GM21825 (cell line): ENCODE results near the gene NEURL1B.

Source experiments
- ATAC-seq: cut with Tn5 transposase; IDR thresholded peaks from one replicate; pipeline ENCODE4 v1.9.1; 2021; ENCODE audit warnings: mild to moderate bottlenecking, moderate library complexity; ENCODE audit not compliant: unreplicated experiment

The NEURL1B gene

GRCh38 chr5:172607213-172607793 is 33.8 kb upstream of the NEURL1B start:
- no peak for ATAC-seq

GRCh38 chr5:172608773-172609172 is 32.3 kb upstream of the NEURL1B start:
- no peak for ATAC-seq

- no peak for ATAC-seq
Measured at GRCh38 chr5:172610643-172611042, 30.4 kb upstream of the NEURL1B start.

DNA sequence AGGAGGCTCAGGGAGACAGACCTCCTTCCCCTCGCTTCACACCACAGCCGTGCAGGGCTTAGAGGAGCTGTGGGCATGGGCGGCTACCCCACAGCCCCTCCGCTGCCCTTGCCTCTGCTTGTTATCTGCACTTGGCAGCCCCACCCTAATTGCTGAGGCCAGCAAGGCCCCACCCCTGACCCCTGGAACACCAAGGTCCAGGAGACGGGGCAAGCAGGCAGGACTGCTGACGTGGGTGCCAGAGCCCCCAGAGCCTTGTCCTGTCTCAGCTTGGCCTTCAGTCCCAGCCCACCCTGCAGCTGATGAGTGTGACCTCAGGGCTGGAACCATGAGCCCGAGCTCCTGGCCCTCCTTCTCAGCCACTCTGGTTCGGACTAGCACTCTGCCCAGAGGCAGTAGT is 29.1 kb upstream of the NEURL1B start:
- no peak for ATAC-seq

GRCh38 chr5:172612771-172613170 is 28.3 kb upstream of the NEURL1B start:
- ATAC-seq: no peak

DNA sequence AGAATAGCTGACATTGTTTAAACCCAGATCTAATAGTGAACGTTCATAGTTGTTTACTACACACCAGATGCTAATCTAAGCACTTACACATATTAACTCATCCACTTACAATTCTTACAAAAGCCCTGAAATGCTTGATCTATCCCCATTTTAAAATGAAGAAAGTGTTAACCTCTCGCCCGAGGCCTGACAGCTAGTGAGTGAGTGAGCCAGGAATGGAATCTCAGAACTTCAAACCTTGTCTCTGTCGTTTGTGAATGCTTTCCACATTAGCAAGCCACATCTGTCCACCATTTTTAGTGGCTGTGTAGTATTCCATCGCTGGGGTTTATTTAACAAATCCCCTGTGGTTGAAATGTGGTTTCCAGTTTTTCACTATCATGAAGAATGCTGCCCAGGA is 24.9 kb upstream of the NEURL1B start:
- no peak for ATAC-seq

GRCh38 chr5:172616730-172617129 is 24.3 kb upstream of the NEURL1B start:
- ATAC-seq: no peak

DNA sequence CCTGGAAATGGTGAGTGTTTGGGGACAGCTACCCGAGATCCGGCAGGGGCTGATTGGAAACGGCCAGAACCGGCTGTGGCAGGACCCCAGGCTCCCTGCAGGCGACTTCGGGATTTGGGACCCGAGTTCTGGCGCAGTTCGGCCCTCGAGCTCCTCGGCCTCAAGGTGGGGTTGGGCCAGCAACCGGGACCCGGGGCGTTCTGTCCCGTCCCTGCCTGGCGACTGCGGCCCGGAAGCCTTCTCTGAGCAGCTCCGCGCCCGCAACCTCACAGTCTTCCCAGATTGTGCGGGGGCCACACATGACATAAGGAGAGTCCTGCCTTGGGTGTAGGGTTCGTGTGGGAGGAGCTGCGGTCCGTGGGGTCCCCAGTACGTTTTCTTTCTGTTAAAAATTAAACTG is 23.2 kb upstream of the NEURL1B start:
- ATAC-seq: no peak

- no peak for ATAC-seq
Measured at GRCh38 chr5:172618574-172619365, 22.3 kb upstream of the NEURL1B start.

DNA sequence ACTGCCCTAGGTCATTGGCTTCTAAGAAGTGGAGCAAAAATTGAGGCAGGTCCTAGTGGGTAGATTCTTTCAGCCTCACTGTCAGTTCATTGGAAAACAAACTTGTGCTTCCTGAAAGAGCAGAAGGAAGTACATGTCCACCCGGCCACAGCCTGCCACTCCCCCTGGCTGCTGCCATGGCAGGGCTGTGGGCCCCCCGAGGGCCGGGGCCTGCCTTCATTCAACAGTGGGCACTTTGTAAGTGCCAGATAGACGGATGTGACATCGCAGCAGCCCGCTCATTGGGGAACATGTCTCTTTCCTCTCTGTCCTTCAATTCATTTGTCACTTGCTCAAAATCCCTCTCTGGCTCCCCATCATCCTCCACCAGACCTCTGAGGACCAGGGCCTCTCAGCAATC is 20.6 kb upstream of the NEURL1B start:
- ATAC-seq: no peak

GRCh38 chr5:172622091-172623046 is 18.7 kb upstream of the NEURL1B start:
- ATAC-seq: no peak

DNA sequence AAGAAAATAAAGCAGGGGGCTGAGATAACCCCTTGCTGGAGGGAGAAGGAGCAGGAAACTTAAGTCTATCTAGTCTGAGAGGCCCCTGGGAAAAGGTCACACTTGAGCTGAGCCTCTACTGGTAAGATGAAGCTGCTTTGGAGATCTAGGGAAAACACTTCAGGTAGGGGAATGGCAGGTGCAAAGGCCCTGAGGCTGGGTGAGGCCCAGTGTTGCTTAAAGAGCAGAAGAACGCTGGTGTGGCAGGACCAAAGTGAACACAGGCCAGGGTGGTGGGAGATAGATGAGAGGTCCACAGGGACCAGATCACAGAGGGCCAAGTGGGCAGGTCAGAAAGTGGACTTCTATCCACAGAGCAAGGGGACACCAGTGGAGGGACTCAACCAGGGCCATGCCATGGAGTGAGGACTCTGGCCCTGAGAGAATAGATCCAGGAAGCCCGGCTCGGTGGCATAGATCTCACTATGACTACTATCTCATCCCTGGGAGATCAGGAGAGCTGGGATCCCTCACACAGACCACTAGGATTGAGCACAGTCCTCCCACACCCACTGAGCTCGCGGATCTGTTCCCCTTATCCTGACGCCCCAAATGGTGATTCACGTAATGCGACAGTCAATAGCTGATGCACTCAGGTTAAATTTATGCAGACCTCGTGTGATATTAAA is 17.6 kb upstream of the NEURL1B start:
- no peak for ATAC-seq

DNA sequence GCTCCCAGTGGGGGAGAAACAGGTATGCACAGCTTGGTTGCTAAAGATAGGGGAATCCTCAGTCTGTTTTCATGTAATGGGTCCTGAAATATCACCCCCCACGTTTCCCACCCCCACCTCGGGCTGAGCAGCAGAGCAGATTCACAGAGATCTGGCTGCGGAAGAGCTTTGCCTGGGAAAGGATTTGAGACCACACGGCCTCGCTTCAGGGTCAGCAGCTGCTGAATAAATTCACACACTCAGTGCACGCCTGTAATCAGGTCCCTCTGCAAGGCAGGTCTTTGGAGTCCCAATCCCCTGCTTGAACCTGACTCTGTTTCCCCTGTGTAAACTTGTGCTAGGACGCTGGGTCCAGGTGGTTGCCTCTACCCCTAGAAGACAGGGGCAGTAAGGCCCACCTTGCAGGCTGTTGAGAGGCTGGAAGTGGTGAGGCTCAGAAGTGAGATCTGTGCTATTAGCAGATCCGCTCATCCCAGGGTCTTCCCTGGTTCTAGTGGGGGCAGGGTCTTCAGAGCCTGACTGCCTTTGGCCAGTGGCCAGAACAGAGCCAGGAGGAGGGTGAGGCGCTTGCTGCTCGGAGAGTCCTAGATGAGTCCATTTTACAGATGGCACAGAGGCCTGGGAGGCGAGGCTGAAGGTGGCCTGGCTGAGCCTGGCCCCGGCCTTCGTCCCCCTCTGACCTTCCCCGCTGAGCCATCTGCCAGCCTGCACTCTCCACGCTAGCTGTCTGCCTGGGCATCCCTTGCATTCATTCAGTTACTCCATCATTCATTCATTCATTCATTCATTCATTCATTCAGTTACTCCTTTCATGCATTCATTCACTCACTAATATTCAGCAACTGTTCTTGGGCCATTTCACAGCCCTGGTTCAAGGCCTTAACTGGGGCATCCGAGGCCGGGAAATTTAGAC is 16.7 kb upstream of the NEURL1B start:
- ATAC-seq: no peak

DNA sequence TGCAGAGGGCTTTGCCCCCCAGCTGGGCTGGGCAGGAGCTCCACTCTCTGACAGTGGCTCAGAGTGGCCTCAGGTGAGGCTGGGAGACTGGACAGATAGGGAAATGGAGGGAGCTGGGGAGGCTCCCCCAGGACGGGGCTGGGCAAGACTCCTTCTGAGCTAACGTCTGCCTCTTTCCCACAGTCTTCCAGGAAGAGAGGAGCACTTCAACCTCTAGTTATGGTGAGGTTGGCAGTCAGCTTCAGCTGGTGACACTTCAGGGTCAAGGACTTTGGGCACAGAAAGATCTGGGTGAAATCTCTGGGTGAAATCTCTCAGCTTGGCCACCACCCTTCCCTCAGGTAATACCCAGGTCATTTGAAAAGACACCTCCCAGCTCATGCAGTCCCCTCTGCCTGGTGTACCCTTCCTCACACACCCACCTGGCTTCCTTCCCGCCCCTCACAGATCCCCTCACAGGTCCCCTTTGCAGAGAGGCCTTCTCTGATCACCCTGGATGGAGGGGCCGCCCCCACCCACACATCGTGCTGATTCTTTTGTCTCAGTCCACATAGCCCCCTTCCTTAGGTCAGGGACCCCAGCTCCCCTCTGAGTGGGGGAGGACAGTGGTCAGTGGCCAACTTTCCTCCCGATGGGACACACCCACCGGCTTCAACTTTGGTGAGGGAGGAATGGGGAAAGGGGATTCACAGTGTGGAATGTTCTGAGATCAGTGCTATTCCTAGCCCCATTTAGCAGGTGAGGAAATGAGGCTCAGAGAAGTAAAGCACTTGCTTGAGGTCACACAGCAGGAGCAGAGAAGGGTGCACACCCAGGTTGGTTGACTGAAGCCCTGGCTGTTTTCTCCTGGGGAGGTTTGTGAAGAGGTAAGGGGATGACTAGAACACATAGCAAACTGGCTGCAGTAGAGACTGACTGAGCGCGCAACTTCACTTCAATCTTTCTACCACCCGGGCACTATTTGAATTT is 15.8 kb upstream of the NEURL1B start:
- no peak for ATAC-seq

GRCh38 chr5:172626031-172626581 is 15.0 kb upstream of the NEURL1B start:
- no peak for ATAC-seq

DNA sequence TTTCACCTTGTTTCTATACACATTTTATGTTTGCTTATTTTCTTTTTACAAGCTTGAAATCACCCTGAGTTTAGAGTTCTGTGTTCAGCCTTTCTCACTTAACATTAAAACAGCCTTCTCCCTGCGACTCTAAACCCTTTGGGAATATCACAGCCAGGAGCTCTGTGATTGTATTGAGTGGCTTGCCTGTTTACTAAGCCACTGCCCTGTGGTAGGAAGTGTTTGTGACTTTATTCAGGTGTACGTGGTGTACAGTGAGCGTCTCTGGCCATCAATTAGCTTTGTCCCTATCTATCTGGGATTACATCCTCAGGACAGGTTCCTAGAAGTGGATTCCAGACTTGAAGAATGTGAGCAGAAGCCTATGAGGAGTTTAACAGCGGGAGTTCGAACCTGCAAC is 11.0 kb upstream of the NEURL1B start:
- no peak for ATAC-seq

- no peak for ATAC-seq
Measured at GRCh38 chr5:172630482-172630881, 10.6 kb upstream of the NEURL1B start.

DNA sequence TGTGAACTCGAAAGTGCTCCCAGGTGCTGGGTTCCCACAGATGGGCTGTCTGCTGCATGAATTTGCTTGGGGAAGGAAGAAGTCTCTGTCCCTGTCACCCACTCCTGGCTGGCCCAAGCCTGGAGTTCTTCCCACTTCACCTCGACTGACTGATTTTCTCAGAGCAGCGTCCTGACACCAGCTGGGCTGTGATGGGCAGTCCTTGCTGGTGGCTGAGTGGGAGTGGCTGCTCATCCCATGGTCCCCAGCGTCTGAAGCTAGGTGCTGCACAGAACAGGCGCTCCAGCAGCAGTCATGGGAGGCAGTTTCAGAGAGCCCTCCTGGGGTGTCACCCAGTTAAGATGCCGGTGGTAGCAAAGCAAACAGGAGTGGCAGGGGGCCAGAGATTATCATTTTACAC is 10.1 kb upstream of the NEURL1B start:
- ATAC-seq: no peak
